ENCODE results near the gene NAA11.
"Not testable (repeated sequence)": the region's sequence is repeated elsewhere in the genome, so short reads cannot be mapped to it uniquely, and the experiment has no call there.

The NAA11 gene

GRCh38 chr4:79288185-79288584 lies 37.7 kb downstream of the NAA11 start:
- no peak for DNase-seq (ENCODE audit: low spot score)
- TF ChIP-seq, protein P1, sequence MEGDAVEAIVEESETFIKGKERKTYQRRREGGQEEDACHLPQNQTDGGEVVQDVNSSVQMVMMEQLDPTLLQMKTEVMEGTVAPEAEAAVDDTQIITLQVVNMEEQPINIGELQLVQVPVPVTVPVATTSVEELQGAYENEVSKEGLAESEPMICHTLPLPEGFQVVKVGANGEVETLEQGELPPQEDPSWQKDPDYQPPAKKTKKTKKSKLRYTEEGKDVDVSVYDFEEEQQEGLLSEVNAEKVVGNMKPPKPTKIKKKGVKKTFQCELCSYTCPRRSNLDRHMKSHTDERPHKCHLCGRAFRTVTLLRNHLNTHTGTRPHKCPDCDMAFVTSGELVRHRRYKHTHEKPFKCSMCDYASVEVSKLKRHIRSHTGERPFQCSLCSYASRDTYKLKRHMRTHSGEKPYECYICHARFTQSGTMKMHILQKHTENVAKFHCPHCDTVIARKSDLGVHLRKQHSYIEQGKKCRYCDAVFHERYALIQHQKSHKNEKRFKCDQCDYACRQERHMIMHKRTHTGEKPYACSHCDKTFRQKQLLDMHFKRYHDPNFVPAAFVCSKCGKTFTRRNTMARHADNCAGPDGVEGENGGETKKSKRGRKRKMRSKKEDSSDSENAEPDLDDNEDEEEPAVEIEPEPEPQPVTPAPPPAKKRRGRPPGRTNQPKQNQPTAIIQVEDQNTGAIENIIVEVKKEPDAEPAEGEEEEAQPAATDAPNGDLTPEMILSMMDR (IDR thresholded peaks at IDR 0.05; ENCODE audit: extremely low read depth, missing control alignments), result no peak

GRCh38 chr4:79287718-79288117 lies 38.1 kb downstream of the NAA11 start:
- DNase-seq (ENCODE audit: low spot score), result no peak
- TF ChIP-seq, protein P1 (IDR thresholded peaks at IDR 0.05; ENCODE audit: extremely low read depth, missing control alignments), result no peak

DNA sequence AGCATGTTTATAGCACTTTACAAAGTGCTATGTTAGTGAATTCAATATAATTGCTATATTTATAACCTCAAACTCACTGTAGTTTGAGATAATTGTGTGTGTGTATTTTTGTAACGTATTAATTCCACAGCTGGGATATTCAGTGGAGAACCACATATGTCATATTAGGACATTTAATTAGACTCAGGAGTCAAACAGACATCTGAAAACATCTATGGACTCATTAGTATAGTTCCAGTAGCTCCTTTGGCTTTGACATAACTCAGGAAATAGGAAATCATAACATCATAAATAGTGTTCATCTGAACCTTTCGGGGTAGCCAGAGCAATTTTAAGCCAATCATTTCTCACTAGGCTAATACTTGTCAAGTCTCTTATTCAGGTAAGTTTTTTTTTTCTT lies 38.8 kb downstream of the NAA11 start:
- no peak for DNase-seq (ENCODE audit: low spot score)
- TF ChIP-seq, protein P1 (IDR thresholded peaks at IDR 0.05; ENCODE audit: extremely low read depth, missing control alignments), result no peak

DNA sequence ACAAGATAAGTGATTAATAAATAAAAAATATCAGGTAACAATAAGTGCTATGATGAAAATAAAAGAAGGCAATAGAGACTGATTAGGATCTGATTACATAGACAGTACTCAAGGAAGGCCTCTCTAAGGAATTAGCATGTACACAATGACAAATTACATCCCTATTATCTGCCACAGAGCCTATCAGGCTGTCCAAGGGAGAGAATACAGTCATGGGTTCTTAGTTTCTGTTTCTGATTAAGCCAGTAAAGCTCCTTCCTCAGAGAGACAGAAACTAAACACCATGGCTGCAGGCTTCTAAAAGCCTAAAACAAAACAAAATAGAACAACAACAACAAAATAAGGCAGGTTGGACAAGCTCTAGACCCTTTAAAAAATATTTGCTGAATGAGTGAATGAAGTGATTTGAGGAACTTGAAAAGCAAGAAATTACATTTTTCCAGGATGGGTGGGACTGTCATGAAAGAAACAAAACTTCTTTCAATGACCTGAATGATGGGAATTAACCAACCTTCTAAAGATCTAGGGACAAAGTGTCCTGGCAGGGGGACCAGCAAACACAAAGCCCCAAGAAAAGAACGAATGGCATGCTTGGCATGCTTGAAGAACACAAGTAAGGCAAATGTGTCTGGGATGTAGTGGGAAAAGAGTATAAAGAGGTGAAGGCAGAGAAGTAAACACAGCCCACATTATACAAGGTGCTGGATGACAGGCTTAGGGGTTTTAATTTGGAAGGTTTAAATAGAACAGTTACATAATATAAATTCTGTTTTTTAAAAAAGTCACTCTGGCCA lies 44.1 kb downstream of the NAA11 start:
- no peak for DNase-seq (ENCODE audit: low spot score)
- TF ChIP-seq, protein P1 (IDR thresholded peaks at IDR 0.05; ENCODE audit: extremely low read depth, missing control alignments), result no peak

DNA sequence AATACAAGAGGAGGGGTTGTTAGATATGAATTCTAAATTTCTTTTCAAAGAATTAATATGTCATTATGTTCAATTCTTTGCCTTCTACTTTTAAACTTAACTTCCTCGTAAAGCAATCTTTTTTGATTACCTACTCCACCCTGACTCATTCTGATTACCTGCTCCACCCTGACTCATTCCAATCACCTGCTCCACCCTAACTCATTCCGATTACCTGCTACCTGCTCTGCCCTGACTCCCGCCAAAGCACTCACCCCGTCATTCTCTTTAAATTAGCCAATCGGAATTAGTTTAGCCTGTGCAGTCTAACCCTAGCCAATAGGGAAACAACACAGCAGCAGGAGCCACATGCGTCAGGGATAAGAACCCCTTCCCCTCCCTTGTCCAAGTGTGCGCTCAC lies 48.4 kb downstream of the NAA11 start:
- not testable (repeated sequence) for DNase-seq (ENCODE audit: low spot score)

DNA sequence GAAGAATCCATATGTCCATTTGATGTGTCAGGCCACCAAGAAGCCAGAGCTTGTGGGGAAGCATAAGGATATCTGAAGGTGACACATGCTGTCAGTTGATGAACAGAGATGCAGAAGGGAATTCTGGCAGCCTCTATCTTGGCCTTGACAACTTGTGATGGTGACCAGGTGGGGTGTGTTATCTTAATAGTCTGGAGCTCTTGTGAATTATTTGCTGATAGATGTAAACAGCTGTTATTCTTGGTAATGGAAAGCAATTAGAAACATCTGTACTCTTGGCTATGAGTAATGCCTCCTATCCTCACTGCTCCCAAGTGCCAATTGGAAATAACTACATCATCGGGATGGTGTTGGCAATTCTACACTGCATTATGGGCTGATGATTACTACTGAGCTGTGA lies 51.9 kb downstream of the NAA11 start:
- DNase-seq (ENCODE audit: low spot score), result no peak
- TF ChIP-seq, protein P1 (IDR thresholded peaks at IDR 0.05; ENCODE audit: extremely low read depth, missing control alignments), result no peak

DNA sequence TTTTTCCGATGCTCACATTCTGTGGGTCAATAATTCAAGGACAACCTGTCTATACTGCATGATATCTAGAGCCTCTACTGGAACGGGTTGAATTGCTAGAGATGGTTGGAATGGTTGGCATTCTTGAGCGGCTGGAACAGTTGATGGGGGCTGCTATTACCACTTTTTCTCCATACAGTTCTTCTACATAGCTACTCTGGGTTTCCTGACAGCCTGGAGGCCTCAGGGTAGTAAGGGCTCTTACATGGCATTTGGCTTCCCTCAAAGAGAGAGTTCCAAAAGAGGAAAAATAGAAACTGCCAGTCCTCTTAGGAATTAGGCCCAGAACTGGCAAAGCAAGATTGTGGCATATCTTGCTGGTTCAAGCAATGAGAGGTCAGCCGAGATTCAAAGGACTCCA lies 53.1 kb downstream of the NAA11 start:
- DNase-seq (ENCODE audit: low spot score), result no peak
- TF ChIP-seq, protein P1 (IDR thresholded peaks at IDR 0.05; ENCODE audit: extremely low read depth, missing control alignments), result no peak

GRCh38 chr4:79272126-79272525 lies 53.7 kb downstream of the NAA11 start:
- TF ChIP-seq, protein P1 (IDR thresholded peaks at IDR 0.05; ENCODE audit: extremely low read depth, missing control alignments), result no peak
- DNase-seq (ENCODE audit: low spot score), result no peak
